GM21367 (cell line): Measurements from ENCODE around the gene PARP4.
"Not testable (repeated sequence)": the region's sequence is repeated elsewhere in the genome, so short reads cannot be mapped to it uniquely, and the experiment has no call there.

Experiments
- ATAC-seq: cut with Tn5 transposase; IDR thresholded peaks from one replicate; pipeline ENCODE4 v1.9.1; 2021; ENCODE audit not compliant: unreplicated experiment

The PARP4 gene

DNA sequence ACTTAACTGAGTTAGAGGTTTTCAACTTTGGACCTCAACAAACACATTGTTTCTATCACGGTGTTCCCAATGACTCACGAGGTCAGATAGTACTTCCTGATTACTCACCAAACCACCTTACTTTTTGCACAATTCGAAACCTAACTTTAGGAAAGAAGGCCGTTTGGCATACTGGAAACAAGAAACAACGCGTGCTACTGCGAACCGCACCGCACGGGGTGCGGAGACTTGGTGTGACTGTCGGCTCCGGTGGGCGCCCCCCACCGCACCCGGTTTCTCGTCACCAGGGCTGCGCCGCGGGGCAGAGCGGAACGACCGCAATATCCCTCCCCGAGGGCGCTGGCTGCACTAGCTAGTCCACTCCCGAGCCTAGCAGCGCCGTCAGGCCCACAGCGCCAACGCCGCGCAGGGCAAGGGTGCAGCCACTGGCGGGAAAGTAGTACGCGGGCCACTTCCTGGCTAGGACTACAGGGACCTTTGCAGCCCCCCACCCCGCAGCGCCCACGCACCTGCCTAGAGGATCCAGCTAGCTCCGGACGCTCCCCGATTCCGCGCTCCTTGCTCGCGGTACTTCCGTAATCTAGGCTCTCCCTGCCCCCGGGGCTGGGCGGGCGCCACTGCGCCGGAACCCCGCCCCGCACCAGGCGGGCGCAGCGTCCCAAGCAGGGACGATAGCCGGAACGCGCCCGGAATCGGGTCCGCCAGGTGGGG lies at the start of gene PARP4:
TSS of gene PARP4 (minus strand) at position 582 of the 711 bp plus-strand sequence. CDS start 9,002 bp downstream, outside the sequence.
- ATAC-seq, result peak; percentile 66

DNA sequence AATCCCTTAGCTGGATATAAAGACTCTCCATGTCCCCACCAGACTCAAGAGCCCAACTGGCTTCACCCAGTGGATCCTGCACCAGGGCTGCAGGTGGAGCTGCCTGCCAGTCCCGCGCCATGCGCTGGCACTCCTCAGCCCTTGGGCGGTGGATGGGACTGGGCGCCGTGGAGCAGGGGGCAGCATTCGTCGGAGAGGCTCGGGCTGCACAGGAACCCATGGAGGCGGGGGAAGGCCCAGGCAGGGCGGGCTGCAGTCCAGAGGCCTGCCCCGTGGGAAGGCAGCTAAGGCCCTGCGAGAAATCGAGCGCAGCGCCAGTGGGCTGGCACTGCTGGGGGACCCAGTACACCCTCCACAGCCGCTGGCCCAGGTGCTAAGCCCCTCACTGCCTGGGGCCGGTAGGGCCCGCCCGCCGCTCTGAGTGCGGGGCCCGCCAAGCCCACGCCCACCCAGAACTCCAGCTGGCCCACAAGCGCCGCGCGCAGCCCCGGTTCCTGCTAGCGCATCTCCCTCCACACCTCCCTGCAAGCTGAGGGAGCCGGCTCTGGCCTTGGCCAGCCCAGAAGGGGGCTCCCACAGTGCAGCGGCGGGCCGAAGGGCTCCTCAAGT lies 48.1 kb upstream of the PARP4 start:
- not testable (repeated sequence) for ATAC-seq

- ATAC-seq, result not testable (repeated sequence)
These were observed 47.0 kb upstream of the PARP4 start for GRCh38 chr13:24559431-24560218.

DNA sequence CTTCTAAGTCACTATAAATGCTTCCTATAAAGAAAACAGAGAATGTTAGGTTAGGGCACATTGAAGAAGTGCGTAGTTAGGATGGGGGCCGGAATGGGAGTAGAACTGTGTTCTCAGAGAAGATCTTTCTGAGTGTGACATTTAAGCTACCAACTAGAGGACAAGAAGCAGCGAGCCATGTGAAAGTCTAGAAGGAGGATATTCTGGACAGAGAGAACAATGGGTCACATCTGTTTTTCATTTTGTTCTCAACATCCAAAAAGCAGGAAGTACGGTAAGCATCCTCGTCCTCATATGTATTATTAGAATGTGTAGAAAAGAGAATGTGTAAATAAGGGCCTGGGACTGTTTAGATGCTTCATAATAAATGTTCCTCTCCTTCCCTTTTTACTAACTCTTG lies 44.5 kb upstream of the PARP4 start:
- no peak for ATAC-seq

- ATAC-seq, result not testable (repeated sequence)
These were observed 41.3 kb upstream of the PARP4 start for GRCh38 chr13:24553892-24554291.

DNA sequence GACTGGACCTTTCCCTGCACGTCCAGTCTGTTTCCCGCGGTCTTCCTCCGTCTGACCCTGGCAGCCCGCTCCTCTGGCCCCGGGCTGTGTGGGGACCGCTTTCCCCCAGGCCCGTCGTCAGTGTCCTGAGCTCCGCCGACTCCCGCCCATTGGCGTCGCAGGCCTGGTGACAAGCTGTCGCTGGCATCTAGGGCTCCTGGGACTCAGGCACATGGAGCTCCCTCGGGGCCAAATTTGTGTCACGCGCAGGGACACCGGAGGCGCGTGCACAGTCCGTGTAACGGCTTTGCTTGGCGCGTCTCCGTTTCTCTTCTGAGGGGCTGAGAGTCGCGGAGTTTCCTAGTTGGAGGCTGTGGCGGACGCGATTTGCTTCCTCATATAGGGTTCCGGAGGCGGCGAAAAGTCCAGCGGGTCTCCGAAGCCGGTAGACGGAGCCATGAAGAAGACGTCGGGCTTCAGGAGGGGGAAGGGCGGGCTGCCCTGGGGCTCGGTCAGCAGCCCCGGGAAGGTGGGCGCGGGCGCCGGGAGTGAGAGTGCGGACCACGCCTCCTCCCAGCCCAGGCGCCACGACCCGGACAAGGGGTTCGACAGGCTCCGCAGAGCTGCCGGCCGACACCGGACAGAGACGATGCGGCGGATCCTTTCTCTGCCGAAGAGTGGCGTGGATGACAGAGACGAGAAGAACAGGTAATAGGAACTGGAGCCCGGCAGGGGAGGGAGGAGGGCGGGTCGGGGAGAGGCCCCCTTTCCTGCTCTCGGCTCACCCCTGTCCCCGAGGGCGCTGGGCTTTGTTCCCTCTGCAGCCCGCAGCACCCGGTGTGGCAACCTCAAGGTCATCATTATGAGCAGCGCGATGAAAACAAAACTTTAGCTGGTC lies 29.1 kb upstream of the PARP4 start:
- not testable (repeated sequence) for ATAC-seq

- ATAC-seq, result no peak
These were observed 28.5 kb upstream of the PARP4 start for GRCh38 chr13:24541127-24541475.

DNA sequence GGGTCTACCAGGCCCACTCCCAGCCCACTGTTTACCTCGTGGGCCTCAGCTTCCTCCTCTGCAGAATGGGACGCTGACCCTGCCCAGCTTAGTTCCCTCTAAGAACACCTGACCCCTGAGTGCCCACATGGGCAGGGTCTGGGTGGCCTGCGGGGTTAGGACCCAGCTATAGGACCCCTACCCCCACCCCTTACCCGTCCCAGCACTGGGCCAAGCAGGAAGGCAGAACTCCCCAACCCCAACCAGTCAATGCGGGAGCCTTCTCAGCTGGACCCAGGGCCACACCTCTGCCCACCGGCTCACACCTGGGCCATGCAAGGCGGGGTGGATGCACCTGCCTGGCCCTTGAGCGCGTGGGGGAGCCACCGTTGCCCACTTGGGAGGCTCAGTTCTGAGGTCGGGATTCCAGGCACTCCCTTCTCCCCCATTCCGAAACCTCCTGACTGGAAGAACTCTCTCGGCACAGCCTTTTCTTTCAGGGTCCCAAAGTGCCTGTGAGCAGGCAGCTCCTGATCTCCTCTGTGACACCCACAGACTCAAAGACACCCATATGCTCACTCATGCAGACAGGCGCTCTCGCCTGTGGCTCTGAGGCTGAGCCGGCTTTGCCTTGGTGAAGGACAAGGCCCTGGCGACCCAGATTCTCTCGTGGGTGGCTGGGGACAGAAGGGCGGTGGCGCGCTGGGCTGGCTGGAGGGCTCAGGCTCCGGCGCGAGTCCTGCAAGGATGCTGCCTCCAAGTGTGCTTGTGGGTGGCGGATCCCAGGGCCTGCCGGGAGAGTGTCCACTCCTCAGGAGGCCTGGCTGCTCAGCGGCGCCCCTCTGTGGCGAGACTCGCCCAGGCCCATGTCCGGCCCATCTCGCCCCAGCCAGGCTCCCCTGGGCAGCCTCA lies 27.9 kb upstream of the PARP4 start:
- no peak for ATAC-seq

DNA sequence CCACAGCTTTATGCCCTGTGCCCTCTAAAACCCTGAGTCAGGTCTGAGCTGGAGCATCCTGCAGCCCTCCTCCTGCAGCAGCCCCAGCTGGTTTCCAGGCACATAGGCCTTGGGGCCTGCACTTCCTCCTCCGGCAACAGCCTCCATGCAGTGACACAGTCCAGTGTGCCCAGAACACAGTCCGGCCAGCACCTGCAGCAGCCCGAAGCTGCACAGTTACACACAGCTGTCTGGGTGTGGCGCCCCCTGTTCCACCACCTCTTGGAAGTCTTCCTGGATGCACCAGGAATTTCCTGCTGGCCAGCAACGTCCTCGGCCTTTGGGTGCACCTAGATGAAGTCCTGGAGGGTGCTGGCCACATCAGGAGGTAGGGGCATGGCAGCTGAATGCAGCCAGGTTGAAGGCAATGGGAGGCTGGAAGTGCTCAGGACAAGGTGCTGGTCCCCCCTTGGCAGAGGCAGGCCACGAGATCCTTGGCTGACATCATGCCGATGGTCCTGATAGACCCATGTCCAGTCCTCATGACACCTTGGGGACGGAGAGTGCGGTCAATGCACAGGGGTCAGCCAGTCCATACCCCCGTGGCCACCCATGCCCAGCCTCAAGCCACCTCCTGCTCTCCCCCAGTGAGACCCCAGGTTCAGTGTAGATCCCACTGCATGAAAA lies 27.1 kb upstream of the PARP4 start:
- ATAC-seq, result no peak

DNA sequence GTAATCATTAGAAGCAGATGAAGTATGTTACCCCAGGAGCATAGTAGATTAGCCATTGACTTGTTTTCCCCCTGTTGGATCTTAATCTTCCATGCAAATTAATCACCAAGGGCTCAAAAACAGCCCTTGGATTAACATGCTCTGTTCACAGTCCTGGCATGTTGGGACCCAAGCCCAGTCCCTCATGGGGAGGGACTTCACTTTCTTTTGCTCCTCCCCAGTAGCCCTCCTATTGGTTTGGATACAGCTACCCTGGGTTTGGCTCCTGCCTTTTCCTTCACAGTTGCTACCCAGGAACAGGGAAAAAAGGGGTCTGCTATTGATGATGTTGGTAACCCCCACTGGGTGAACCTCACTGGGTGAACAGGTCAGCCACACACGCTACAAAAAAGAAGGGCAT lies 16.9 kb upstream of the PARP4 start:
- ATAC-seq, result no peak

- ATAC-seq, result no peak
These were observed 16.3 kb upstream of the PARP4 start for GRCh38 chr13:24528816-24529398.

DNA sequence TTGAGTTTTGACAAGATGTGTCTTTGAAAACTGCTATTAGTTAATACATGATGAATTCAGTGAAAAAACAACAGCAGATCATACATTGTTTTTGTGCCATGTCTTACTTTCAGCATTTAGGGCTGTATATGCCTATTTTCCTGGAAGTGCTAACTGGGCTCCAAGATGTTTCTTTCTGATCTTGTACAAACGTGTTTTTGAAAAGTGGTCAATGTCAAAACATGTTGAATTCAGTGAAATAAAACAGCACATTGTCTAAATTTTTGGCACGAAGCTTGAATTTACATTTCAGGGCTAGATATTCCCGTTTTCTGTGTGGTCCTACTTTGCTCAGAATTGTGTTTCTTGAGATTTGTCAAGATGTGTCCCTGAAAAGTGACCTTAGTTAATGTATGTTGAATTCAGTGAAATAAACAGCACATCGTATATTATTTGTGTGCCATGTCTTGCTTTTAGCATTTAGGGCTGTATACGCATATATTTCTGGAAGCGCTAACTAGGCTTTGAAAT lies 14.7 kb upstream of the PARP4 start:
- no peak for ATAC-seq

DNA sequence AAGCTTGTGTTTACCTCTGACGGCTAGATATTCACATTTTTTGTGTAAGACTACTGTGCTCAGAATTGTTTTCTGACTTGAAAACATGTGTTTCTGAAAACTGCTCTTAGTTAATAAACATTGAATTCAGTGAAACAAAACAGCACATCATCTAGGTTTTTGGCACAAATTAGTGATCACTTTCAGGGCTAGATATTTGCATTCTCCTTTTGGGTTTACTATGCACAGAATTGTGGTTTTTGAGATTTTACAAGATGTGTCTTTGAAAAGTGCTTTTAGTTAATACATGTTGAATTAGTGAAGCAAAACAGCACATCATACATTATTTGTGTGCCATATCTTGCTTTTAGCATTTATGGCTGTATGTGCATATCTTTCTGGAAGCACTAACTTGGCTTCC lies 8.2 kb upstream of the PARP4 start:
- ATAC-seq, result no peak

DNA sequence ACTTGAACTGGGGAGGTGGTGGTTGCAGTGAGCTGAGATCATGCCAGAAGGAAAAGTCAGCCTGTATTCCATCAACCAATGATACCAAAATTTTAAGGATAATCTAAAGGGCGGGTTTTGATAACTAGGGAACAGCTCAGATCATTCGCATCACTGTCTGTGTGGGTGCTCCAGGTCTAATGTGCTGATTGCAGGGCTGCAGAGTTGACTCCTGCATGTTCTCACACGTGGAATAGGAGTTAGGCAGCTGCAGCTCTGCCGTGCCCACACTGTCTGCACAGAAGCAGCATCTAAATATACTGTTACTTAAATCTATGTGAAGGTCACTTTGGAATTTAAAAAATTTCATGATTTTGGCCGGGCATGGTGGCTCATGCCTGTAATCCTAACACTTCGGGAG lies 4.3 kb upstream of the PARP4 start:
- ATAC-seq, result no peak

- ATAC-seq, result no peak
These were observed 283 bp upstream of the PARP4 start for GRCh38 chr13:24512908-24513213.

- peak; percentile 3 for ATAC-seq
These were observed 772 bp downstream of the PARP4 start for GRCh38 chr13:24511816-24512196.

- ATAC-seq, result peak; percentile 39
These were observed 1.4 kb downstream of the PARP4 start for GRCh38 chr13:24511019-24511815.

GRCh38 chr13:24506698-24507335 lies 5.8 kb downstream of the PARP4 start:
- no peak for ATAC-seq
